ENCODE measurements around the gene CA9. TPM values are rescaled to one million over a fixed set of nuclear protein-coding genes. Genes with fewer than 3 reads are reported as not detected.
A peak's percentile ranks its signal among the peaks of the same experiment; 100 is the strongest.

The CA9 gene
- total and polyA plus RNA-seq, 3 experiments from 2014 or later = 0.75 TPM; not detected in 2

- no peaks in the 10 kb centered on the region for H3K27me3 Mint-ChIP-seq
- CTCF ChIA-PET = interaction anchor here (5.5 kb wide), 1 partner anchor 17 kb away, joined by 40 read pairs; no protein-coding TSS in a partner anchor
- H3K36me3 Mint-ChIP-seq = peaks cover 14 to 91% (median 20%) of the 10 kb centered on the region in 3 donors
- H3K9me3 Mint-ChIP-seq = no peaks in the 10 kb centered on the region
- Histone ChIP-seq H3K36me3 (ENCODE audit: insufficient read depth, low read length) (peaks cover 88% of the 10 kb centered on the region), H3K9me3 (ENCODE audit: low read length) (no peaks in the 10 kb centered on the region), H3K27ac (ENCODE audit: low read depth, low read length) (no peak overlapping the region), H3K4me1 (ENCODE audit: insufficient read depth, low read length) (no peaks in the 10 kb centered on the region), H3K4me3 (ENCODE audit: low read length) (no peak overlapping the region), H3K27me3 (ENCODE audit: insufficient read depth, low read length, poor library complexity, severe bottlenecking) (no peaks in the 10 kb centered on the region)
- no peak overlapping the region for H3K4me3 Mint-ChIP-seq
- peaks cover 0 to 3% (median 0%) of the 10 kb centered on the region in 3 donors for H3K4me1 Mint-ChIP-seq
- H3K27ac Mint-ChIP-seq = peak overlapping the region in 1 of 8 donors; percentile 17
- DNase-seq = no peak
- POLR2A ChIA-PET = no interaction called here
These were observed 39.9 kb downstream of the CA9 start for GRCh38 chr9:35713578-35713977.

- Histone ChIP-seq H3K36me3 (ENCODE audit: insufficient read depth, low read length) (peaks cover 88% of the 10 kb centered on the region), H3K27me3 (ENCODE audit: insufficient read depth, low read length, poor library complexity, severe bottlenecking) (no peaks in the 10 kb centered on the region), H3K9me3 (ENCODE audit: low read length) (no peaks in the 10 kb centered on the region), H3K4me3 (ENCODE audit: low read length) (no peak overlapping the region), H3K27ac (ENCODE audit: low read depth, low read length) (no peak overlapping the region), H3K4me1 (ENCODE audit: insufficient read depth, low read length) (no peaks in the 10 kb centered on the region)
- peaks cover 14 to 91% (median 18%) of the 10 kb centered on the region in 3 donors for H3K36me3 Mint-ChIP-seq
- no peaks in the 10 kb centered on the region for H3K27me3 Mint-ChIP-seq
- POLR2A ChIA-PET = no interaction called here
- H3K4me3 Mint-ChIP-seq = no peak overlapping the region
- no peaks in the 10 kb centered on the region for H3K9me3 Mint-ChIP-seq
- DNase-seq = no peak
- CTCF ChIA-PET = interaction anchor here (5.5 kb wide), 1 partner anchor 18 kb away, joined by 40 read pairs; no protein-coding TSS in a partner anchor
- H3K4me1 Mint-ChIP-seq = no peaks in the 10 kb centered on the region
- peak overlapping the region in 5 of 8 donors; percentile 6 to 70 (median 51) for H3K27ac Mint-ChIP-seq
These were observed 40.4 kb downstream of the CA9 start for GRCh38 chr9:35714123-35714522.

GRCh38 chr9:35714579-35715252, 41.0 kb downstream of the CA9 start:
- CTCF ChIA-PET = interaction anchor here (0.8 to 5.5 kb wide), 3 partner anchors 13 to 46 kb away, joined by 3 to 40 read pairs (median 3); no protein-coding TSS in a partner anchor
- peaks cover 14 to 94% (median 21%) of the 10 kb centered on the region in 3 donors for H3K36me3 Mint-ChIP-seq
- POLR2A ChIA-PET = no interaction called here
- Histone ChIP-seq H3K27ac (ENCODE audit: low read depth, low read length) (no peak overlapping the region), H3K27me3 (ENCODE audit: insufficient read depth, low read length, poor library complexity, severe bottlenecking) (no peaks in the 10 kb centered on the region), H3K4me3 (ENCODE audit: low read length) (no peak overlapping the region), H3K9me3 (ENCODE audit: low read length) (no peaks in the 10 kb centered on the region), H3K36me3 (ENCODE audit: insufficient read depth, low read length) (peaks cover 90% of the 10 kb centered on the region), H3K4me1 (ENCODE audit: insufficient read depth, low read length) (no peaks in the 10 kb centered on the region)
- peak overlapping the region in 4 of 8 donors; percentile 7 to 75 (median 62) for H3K27ac Mint-ChIP-seq
- no peaks in the 10 kb centered on the region for H3K9me3 Mint-ChIP-seq
- no peaks in the 10 kb centered on the region for H3K27me3 Mint-ChIP-seq
- no peak for DNase-seq
- H3K4me3 Mint-ChIP-seq = no peak overlapping the region
- H3K4me1 Mint-ChIP-seq = no peaks in the 10 kb centered on the region

- H3K27me3 ChIP-seq (ENCODE audit: insufficient read depth, low read length, poor library complexity, severe bottlenecking) = no peaks in the 10 kb centered on the region
- ChIA-PET POLR2A (interaction anchor here (0.5 kb wide), 1 partner anchor 179 kb away, joined by 6 read pairs; no protein-coding TSS in a partner anchor), CTCF (interaction anchor here (0.7 to 2.5 kb wide), 5 partner anchors 10 to 55 kb away, joined by 3 to 15 read pairs (median 3); no protein-coding TSS in a partner anchor)
- H3K4me1 ChIP-seq (ENCODE audit: insufficient read depth, low read length) = no peaks in the 10 kb centered on the region
- Mint-ChIP-seq H3K36me3 (peaks cover 7 to 97% (median 20%) of the 10 kb centered on the region in 3 donors), H3K27ac (peak overlapping the region in 7 of 8 donors; percentile 29 to 92 (median 72)), H3K27me3 (no peaks in the 10 kb centered on the region), H3K9me3 (no peaks in the 10 kb centered on the region), H3K4me1 (no peaks in the 10 kb centered on the region), H3K4me3 (no peak overlapping the region)
- peaks cover 94% of the 10 kb centered on the region for H3K36me3 ChIP-seq (ENCODE audit: insufficient read depth, low read length)
- no peak overlapping the region for H3K4me3 ChIP-seq (ENCODE audit: low read length)
- no peaks in the 10 kb centered on the region for H3K9me3 ChIP-seq (ENCODE audit: low read length)
- DNase-seq = no peak
- no peak overlapping the region for H3K27ac ChIP-seq (ENCODE audit: low read depth, low read length)
These were observed 42.5 kb downstream of the CA9 start for GRCh38 chr9:35716230-35716629.

- Histone ChIP-seq H3K4me3 (ENCODE audit: low read length) (no peak overlapping the region), H3K27me3 (ENCODE audit: insufficient read depth, low read length, poor library complexity, severe bottlenecking) (no peaks in the 10 kb centered on the region), H3K27ac (ENCODE audit: low read depth, low read length) (no peak overlapping the region), H3K36me3 (ENCODE audit: insufficient read depth, low read length) (peaks cover 94% of the 10 kb centered on the region), H3K9me3 (ENCODE audit: low read length) (no peaks in the 10 kb centered on the region), H3K4me1 (ENCODE audit: insufficient read depth, low read length) (no peaks in the 10 kb centered on the region)
- Mint-ChIP-seq H3K27ac (peak overlapping the region in 1 of 8 donors; percentile 26), H3K4me1 (peaks cover 0 to 9% (median 2%) of the 10 kb centered on the region in 3 donors), H3K4me3 (no peak overlapping the region), H3K36me3 (peaks cover 13 to 97% (median 30%) of the 10 kb centered on the region in 3 donors), H3K9me3 (no peaks in the 10 kb centered on the region), H3K27me3 (no peaks in the 10 kb centered on the region)
- CTCF ChIA-PET = interaction anchor here (0.6 to 2.5 kb wide), 4 partner anchors 9 to 53 kb away, joined by 3 to 15 read pairs (median 3); partner anchors contain the start of genes CREB3 and TLN1
- POLR2A ChIA-PET = no interaction called here
- no peak for DNase-seq
These were observed 43.6 kb downstream of the CA9 start for GRCh38 chr9:35717132-35717870.

GRCh38 chr9:35718721-35719511, 45.2 kb downstream of the CA9 start:
- no peak overlapping the region for H3K4me3 ChIP-seq (ENCODE audit: low read length)
- no peak for DNase-seq
- no peaks in the 10 kb centered on the region for H3K27me3 ChIP-seq (ENCODE audit: insufficient read depth, low read length, poor library complexity, severe bottlenecking)
- ChIA-PET CTCF (interaction anchor here (1.5 to 2.5 kb wide), 2 partner anchors 9 to 22 kb away, joined by 3 to 15 read pairs; no protein-coding TSS in a partner anchor), POLR2A (no interaction called here)
- no peak overlapping the region for H3K4me3 Mint-ChIP-seq
- H3K9me3 Mint-ChIP-seq = no peaks in the 10 kb centered on the region
- no peaks in the 10 kb centered on the region for H3K27me3 Mint-ChIP-seq
- peaks cover 0 to 10% (median 2%) of the 10 kb centered on the region in 3 donors for H3K4me1 Mint-ChIP-seq
- peaks cover 13 to 98% (median 28%) of the 10 kb centered on the region in 3 donors for H3K36me3 Mint-ChIP-seq
- H3K4me1 ChIP-seq (ENCODE audit: insufficient read depth, low read length) = no peaks in the 10 kb centered on the region
- H3K9me3 ChIP-seq (ENCODE audit: low read length) = no peaks in the 10 kb centered on the region
- H3K36me3 ChIP-seq (ENCODE audit: insufficient read depth, low read length) = peaks cover 98% of the 10 kb centered on the region
- H3K27ac Mint-ChIP-seq = peak overlapping the region in 1 of 8 donors; percentile 21
- no peak overlapping the region for H3K27ac ChIP-seq (ENCODE audit: low read depth, low read length)

- Mint-ChIP-seq H3K4me1 (peaks cover 2 to 12% (median 3%) of the 10 kb centered on the region in 3 donors), H3K9me3 (no peaks in the 10 kb centered on the region), H3K27me3 (no peaks in the 10 kb centered on the region), H3K4me3 (no peak overlapping the region), H3K27ac (peak overlapping the region in 3 of 8 donors; percentile 45 to 76 (median 69)), H3K36me3 (peaks cover 13 to 98% (median 30%) of the 10 kb centered on the region in 3 donors)
- Histone ChIP-seq H3K9me3 (ENCODE audit: low read length) (no peaks in the 10 kb centered on the region), H3K4me3 (ENCODE audit: low read length) (no peak overlapping the region), H3K36me3 (ENCODE audit: insufficient read depth, low read length) (peaks cover 98% of the 10 kb centered on the region), H3K4me1 (ENCODE audit: insufficient read depth, low read length) (no peaks in the 10 kb centered on the region), H3K27ac (ENCODE audit: low read depth, low read length) (no peak overlapping the region), H3K27me3 (ENCODE audit: insufficient read depth, low read length, poor library complexity, severe bottlenecking) (no peaks in the 10 kb centered on the region)
- no peak for DNase-seq
- ChIA-PET POLR2A (no interaction called here), CTCF (interaction anchor here (1.5 kb wide), 1 partner anchor 8 kb away, joined by 3 read pairs; no protein-coding TSS in a partner anchor)
These were observed 45.8 kb downstream of the CA9 start for GRCh38 chr9:35719546-35719945.
